Limb (tissue), 2 donors: ENCODE results near the gene PLA2G3.
A peak's percentile ranks its signal among the peaks of the same experiment; 100 is the strongest.

Experiments
- DNase-seq, 2 donors: peaks; one replicate each; pipeline ENCODE4 v3.0.0-alpha.2; 2016; ENCODE audit errors: extremely low spot score in 2 of 2

PLA2G3 gene

DNA sequence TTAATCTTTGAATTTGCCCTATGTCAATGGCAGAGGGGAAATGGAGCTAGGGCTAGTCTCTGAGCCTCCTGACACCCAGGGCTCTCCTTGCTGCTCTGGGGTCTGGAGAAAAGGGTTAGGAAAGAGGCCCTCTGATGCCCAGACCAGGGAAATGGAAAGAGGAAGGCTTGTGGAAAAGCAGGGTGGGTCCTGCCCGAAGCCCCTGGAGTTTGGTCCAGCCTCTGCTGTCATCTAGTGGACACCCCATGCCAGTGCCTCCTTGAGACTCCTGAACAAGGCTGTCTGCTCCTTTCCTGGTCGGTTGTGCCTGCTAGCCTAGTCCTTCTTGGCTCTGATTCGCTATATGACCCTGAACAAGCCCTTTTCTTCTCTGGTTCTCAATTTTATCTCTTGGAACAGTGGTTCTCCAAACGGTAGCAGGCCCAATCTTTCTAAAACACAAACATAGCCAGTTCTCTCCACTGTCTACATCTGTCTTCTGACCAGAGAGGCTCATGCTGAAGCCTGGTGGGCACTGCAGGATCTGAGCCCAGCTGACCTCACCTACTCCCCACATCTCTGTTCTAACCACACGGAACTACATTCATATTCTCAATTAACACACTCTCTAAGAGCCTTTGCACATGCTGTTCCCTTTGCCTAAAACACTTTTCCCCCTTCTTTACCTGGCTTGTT, 8.8 kb upstream of the PLA2G3 start:
- peak; percentile 44 to 78 for DNase-seq

DNA sequence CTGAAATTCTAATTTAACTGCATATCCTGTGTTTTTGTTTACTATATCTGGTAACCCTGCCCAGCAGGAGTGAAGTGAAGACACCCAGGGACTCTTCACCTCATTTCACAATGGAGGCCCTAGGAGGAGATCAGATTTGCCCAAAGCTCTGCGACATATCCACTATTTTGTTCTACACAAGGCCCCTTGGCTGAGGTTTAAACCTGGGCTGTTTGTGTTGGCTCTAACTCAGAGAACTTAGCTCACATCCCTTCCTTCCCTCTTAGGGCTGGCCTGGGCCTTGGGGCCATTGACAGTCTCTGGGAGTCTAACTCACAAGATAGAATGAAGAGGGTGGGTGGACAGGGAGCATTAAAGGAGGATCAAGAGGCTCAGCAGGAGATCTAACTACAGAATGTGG, 8.2 kb upstream of the PLA2G3 start:
- peak in 1 of 2 donors; percentile 9 for DNase-seq

DNA sequence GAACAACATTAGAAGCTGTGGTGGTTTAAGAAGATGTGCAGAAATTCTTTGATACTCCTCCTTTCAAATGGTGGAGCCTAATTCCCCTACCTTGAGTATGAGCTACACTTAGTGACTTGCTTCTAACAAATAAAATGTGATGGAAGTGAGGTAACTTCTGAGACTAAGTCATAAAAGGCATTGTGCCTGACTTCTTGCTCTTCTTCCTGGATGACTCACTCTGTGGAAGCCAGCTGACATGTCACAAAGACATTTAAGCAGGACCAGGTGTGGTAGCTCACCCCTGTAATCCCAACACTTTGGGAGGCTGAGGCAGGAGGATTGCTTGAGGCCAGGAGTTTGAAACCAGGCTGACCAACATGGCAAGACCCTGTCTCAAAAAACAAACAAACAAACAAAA, 3.9 kb upstream of the PLA2G3 start:
- DNase-seq: no peak

DNA sequence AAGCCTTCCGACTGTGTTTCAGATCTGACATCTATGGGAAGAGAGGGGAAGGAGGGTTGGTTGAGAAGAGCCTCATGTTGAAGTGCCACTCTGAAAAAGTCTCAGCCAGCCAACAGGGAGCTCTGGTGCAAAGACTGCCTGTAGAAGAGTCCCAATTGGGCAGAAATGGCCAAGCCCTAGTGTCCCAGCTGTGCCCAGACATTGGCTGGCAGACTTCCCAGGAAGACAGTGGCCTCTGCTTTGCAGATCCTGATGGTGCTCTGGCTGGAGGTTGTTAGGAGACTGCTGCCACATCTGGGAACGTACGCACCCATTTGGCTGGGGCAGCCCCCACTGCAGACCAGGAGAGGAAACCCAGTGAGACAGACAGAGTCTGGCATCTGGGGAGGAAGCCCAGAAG, 3.2 kb upstream of the PLA2G3 start:
- DNase-seq: no peak

DNA sequence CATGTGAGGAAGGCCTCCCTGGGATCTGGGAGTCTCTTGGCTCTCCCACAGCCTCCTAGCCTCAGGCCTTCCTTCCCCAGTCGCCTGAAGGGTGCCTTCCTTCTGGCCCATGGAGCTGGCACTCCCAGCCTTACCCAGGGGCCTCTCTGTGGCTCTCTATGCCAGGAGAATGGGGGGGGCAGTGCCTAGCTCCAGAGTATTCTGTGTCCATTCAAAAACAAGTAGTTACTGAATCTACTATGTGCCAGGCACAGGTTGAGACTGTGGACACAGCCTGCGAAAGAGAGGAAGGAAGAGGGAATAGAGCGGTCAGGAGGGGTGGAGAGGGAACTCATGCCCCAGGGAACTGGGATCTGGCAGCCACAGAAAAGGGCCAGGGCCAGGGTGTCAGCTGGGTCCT, 2.7 kb upstream of the PLA2G3 start:
- no peak for DNase-seq

DNA sequence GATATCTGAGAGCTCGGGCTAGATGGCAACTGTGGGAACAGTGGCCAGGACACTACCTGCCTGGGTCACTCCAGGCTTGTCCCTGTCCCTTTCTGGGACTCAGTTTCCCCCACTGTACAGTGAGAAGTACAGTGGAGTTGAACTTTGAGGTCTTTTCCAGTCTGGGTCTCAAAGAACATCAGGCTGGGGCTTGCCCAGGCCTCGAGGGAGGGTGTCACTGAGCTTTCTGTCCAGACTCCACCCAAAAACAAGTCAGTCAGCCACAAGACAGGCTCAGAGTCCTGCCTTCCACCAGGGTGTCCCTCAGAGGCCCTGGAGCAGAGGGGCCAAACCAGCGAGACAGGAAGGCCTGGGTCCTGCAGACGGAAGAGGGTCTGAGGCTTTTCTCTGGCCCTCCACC, 2.0 kb upstream of the PLA2G3 start:
- no peak for DNase-seq

DNA sequence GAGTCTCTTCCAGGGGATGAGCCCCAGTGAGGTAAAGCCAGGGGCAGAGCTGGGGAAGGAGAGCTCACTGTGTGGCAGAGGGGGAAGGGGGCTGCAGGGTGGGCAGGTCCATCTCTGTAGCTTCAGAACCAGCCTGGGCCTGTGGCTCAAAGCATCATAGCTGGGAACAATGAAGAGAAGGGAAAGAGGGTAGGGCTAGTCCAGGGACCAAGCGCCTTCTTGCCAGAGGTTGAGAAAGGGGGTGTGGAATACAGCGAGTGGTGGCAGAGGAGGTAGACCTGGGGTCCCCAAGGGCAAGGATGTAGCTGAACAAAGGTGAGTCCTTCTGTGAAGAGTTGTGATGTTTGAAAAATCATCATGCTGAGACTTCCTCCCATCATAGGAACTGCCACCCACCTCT, 1.2 kb upstream of the PLA2G3 start:
- no peak for DNase-seq

DNA sequence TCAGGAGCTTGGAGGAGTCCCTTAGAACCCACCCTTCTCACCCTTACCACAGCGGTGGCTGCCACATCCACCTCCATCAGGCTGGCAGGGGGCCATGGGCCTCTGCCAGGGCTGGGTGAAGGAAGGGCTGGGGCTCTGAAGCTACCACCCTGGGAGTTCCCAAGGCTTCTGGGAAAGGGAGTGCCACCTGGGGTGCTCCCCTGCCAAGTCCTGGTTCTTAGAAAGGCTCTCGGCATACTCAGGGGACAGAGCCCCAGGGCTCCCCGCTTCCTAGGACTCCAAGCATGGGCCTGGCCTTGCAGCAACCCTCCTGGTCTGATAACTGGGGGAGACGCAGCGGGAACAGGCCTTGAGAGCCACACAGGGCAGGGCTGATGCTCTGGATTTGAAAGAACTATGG, 438 bp upstream of the PLA2G3 start:
- no peak for DNase-seq

DNA sequence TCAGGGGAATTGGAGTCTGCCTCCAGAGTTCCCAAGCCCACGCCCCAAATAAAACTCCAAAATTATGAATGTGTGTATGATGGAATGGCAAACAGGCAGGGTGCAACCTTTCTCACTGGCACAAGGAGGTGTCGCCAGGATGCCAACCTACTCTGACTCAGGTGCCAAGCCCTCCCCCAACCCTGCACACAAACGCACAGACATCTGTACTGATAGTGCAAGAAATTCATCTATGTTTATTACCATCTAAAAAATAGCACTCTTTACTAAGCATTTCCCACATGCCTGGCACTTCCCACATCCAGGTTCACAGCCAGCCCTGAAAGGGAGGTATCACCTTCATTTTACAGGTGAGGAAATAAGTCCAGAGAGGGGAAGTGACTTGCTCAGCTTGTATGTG, 1.2 kb downstream of the PLA2G3 start:
- DNase-seq: no peak

- DNase-seq: no peak
Measured at GRCh38 chr22:31138126-31138525, 2.2 kb downstream of the PLA2G3 start.

DNA sequence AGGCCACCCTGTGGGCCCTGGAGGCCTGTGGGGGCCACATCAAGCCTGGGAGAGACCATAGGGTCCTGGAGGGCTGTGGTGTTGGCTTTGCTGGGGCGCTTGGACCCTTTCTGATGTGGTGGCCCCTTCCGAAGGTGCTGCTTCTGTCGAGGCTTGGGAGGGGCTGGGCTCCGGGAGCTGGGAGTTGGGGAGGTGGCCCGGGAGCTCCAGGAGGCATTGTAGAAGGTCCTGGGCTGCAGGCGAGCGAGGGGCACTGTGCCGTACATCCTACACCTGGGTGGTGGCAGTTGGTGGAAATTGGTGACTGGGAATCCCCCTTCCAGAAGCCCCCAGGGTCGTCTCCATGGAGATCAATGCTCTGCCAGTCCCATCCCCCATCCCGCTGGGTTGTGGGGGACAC, 2.6 kb downstream of the PLA2G3 start:
- DNase-seq: no peak

GRCh38 chr22:31136711-31137110, 3.6 kb downstream of the PLA2G3 start:
- no peak for DNase-seq

DNA sequence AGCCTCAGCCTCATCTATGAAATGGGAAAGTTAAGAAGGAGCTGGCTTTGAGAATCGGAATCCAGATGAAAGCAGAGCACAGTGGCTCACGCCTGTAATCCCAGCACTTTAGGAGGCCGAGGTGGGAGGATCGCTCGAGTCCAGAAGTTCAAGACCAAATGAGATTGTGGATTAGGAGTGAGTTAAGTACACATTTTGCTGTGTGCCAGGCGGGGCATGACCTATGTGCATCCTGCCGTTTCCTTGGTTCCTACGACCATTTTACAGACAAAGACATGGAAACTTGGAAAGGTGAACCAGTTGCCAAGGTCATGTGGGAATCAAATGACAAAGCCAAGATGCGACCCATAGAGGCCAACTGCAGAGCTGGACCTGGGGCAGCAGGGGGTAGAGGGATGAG, 4.2 kb downstream of the PLA2G3 start:
- no peak for DNase-seq

DNA sequence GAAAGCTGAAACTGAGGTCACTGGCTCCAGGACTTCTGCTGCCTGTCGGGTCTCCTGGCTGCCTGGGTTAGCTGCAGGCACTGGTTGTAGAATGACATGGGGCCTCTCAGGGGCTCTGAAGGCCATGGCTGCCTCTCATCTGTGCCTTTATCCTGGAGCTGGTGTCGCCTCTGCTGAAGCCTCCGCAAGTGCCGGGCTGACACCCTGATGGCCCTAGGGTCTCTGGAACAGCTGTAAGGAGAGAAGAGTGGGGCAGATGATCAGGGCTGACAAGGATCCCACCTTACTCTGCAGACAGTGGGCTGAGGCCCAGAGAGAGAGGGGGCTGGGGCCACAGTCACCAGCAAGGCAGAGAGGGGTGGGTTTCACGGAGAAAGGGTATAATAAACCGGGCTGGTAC, 4.6 kb downstream of the PLA2G3 start:
- no peak for DNase-seq

GRCh38 chr22:31134688-31135087, 5.6 kb downstream of the PLA2G3 start:
- no peak for DNase-seq

GRCh38 chr22:31133911-31134310, 6.4 kb downstream of the PLA2G3 start:
- no peak for DNase-seq

GRCh38 chr22:31130873-31131272, 9.4 kb downstream of the PLA2G3 start:
- no peak for DNase-seq

DNA sequence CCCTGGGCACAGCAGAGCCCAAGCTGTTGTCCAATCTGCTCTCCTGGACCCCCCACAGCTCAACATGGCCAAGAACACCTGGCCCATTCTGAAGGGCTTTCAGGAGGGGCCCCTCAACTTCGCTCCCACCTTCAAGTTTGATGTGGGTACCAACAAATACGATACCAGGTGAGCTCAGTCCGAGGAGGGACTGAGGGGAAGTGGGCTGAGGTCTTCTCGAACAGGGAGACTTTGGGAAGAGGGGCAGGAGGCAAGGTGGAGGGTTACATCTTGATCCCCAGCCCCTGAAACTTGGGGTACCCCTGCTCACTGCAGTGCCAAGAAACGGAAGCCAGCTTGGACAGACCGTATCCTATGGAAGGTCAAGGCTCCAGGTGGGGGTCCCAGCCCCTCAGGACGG, 12.2 kb downstream of the PLA2G3 start:
- DNase-seq: no peak

GRCh38 chr22:31127181-31127772, 13.0 kb downstream of the PLA2G3 start:
- DNase-seq: no peak

GRCh38 chr22:31126869-31127175, 13.5 kb downstream of the PLA2G3 start:
- no peak for DNase-seq

- no peak for DNase-seq
Measured at GRCh38 chr22:31126128-31126868, 14.0 kb downstream of the PLA2G3 start.

DNA sequence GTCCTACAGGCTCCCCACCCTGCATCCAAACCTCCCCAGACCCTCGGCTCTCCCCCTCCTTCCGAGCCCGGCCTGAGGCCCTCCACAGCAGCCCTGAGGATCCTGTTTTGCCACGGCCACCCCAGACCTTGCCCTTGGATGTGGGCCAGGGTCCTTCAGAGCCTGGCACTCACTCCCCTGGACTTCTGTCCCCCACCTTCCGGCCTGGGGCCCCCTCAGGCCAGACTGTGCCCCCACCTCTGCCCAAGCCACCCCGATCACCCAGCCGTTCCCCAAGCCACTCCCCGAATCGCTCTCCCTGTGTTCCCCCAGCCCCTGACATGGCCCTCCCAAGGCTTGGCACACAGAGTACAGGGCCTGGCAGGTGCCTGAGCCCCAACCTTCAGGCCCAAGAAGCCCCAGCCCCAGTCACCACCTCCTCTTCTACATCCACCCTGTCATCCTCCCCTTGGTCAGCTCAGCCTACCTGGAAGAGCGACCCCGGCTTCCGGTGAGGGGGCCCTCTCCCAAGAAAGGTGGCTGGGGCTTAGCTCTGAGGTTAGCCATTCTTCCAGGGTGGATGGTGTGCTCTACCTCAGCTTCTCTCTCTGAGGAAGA, 14.7 kb downstream of the PLA2G3 start:
- DNase-seq: no peak
